HL-60 (cell line): Measurements from ENCODE around the gene ATP13A3.

ENCODE experiments used
- DNase-seq, 2 experiments: peaks; one replicate each; pipeline ENCODE4 v3.0.0-alpha.2; 2010 to 2020; ENCODE audit warnings: low read depth in 1 of 2, low spot score in 1 of 2
- H3K27ac ChIP-seq: fragments of 250-450 bp; sonication (Bioruptor Pico); replicated peaks from 2 replicates; pipeline ENCODE4 v1.5.1; 2020; ENCODE audit warnings: mild to moderate bottlenecking, moderate library complexity
- H3K27me3 ChIP-seq: fragments of 250-450 bp; sonication (Bioruptor Pico); 2 replicates; pipeline ENCODE4 v1.5.1; 2021; ENCODE audit warnings: mild to moderate bottlenecking, moderate library complexity; ENCODE audit not compliant: insufficient read depth, poor library complexity, severe bottlenecking
- H3K4me3 ChIP-seq: replicated peaks from 2 replicates; pipeline ENCODE4 v1.5.1; 2011; ENCODE audit warnings: mild to moderate bottlenecking, control low read depth, low read length; ENCODE audit not compliant: insufficient read depth
- GABPA ChIP-seq: IDR thresholded peaks from 2 replicates; pipeline ENCODE4 v1.6.1; 2012; ENCODE audit warnings: low read depth
- POLR2AphosphoS5 ChIP-seq: IDR thresholded peaks from 2 replicates; pipeline ENCODE4 v1.6.1; 2012; ENCODE audit warnings: low read depth
- SPI1 ChIP-seq: IDR thresholded peaks from 2 replicates; pipeline ENCODE4 v1.6.1; 2012; ENCODE audit warnings: low read depth, mild to moderate bottlenecking, borderline replicate concordance
- TF ChIP-seq, protein P1 (sequence below): IDR thresholded peaks from 2 replicates; pipeline ENCODE4 v1.6.1; 2012; ENCODE audit warnings: low read depth; ENCODE audit not compliant: insufficient replicate concordance
- TF ChIP-seq, protein P2 (sequence below): IDR thresholded peaks from one replicate; pipeline ENCODE4 v1.5.1; 2011; ENCODE audit warnings: low read length, control low read depth, inconsistent platforms; ENCODE audit not compliant: insufficient read depth

ATP13A3 gene

DNA sequence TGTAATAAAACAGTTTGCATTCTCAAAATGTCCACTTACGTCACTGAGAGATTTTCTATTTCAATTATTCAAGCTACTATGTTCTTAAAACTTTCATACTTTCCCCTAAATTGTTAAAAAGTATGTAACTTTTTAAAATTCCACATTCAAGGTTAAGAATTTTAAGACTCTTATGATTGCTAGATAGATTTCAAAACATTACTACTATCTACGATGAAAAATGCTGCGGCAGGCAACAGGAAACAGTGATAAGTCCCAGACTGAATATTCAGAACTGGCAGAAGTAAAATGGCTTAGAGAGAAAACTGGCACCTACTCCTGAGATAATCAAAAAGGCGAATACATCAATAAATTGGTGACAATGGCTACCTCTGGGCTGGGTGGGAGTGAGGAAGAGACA, 16.2 kb downstream of the ATP13A3 start:
- Histone ChIP-seq H3K4me3 (no peak overlapping the region), H3K27ac (no peak overlapping the region), H3K27me3 (no peaks in the 10 kb centered on the region)
- no peak for DNase-seq
- TF ChIP-seq, protein P1, sequence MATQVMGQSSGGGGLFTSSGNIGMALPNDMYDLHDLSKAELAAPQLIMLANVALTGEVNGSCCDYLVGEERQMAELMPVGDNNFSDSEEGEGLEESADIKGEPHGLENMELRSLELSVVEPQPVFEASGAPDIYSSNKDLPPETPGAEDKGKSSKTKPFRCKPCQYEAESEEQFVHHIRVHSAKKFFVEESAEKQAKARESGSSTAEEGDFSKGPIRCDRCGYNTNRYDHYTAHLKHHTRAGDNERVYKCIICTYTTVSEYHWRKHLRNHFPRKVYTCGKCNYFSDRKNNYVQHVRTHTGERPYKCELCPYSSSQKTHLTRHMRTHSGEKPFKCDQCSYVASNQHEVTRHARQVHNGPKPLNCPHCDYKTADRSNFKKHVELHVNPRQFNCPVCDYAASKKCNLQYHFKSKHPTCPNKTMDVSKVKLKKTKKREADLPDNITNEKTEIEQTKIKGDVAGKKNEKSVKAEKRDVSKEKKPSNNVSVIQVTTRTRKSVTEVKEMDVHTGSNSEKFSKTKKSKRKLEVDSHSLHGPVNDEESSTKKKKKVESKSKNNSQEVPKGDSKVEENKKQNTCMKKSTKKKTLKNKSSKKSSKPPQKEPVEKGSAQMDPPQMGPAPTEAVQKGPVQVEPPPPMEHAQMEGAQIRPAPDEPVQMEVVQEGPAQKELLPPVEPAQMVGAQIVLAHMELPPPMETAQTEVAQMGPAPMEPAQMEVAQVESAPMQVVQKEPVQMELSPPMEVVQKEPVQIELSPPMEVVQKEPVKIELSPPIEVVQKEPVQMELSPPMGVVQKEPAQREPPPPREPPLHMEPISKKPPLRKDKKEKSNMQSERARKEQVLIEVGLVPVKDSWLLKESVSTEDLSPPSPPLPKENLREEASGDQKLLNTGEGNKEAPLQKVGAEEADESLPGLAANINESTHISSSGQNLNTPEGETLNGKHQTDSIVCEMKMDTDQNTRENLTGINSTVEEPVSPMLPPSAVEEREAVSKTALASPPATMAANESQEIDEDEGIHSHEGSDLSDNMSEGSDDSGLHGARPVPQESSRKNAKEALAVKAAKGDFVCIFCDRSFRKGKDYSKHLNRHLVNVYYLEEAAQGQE = no peak
- TF ChIP-seq GABPA (no peak), SPI1 (no peak), POLR2AphosphoS5 (no peak)
- TF ChIP-seq, protein P2, sequence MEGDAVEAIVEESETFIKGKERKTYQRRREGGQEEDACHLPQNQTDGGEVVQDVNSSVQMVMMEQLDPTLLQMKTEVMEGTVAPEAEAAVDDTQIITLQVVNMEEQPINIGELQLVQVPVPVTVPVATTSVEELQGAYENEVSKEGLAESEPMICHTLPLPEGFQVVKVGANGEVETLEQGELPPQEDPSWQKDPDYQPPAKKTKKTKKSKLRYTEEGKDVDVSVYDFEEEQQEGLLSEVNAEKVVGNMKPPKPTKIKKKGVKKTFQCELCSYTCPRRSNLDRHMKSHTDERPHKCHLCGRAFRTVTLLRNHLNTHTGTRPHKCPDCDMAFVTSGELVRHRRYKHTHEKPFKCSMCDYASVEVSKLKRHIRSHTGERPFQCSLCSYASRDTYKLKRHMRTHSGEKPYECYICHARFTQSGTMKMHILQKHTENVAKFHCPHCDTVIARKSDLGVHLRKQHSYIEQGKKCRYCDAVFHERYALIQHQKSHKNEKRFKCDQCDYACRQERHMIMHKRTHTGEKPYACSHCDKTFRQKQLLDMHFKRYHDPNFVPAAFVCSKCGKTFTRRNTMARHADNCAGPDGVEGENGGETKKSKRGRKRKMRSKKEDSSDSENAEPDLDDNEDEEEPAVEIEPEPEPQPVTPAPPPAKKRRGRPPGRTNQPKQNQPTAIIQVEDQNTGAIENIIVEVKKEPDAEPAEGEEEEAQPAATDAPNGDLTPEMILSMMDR = no peak

DNA sequence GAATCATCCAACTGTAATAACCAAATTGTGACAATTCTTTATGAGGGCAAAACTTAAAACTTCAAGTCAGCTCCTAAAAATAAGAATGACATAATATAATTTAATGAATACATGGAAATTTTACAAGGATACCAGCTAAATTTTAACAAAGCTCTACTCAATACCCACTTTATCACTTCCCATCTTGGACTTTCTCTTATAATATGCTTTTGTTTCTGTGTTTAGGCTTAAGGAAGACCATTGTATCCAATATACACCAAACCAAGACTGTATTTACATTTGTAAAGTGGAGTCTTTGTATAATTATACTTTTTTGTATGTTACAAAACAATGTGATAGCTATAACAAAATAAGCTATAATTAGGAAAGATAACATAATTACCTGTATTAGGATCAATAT, 16.8 kb downstream of the ATP13A3 start:
- Histone ChIP-seq H3K27ac (no peak overlapping the region), H3K4me3 (no peak overlapping the region), H3K27me3 (no peaks in the 10 kb centered on the region)
- TF ChIP-seq, protein P1 = no peak
- TF ChIP-seq, protein P2 = no peak
- TF ChIP-seq POLR2AphosphoS5 (no peak), GABPA (no peak), SPI1 (no peak)
- no peak for DNase-seq

DNA sequence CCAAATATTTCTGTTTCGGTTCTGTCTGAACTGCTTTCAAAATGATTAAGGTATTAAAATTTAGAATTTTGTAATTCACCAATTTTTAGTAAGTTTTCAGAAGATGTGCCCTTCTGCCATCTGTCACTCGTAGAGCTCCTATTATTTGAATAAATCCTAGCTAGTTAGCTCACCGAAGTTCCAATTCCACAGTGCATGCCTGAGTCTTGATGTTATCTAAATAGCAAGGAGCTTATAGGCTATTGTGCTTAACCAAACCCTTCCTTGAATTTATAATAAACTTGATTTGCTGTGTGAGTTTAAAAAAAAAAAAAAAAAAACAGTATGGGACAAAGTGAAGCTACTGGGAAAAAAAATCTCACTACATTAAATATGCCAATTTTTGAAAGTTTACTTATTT, 18.7 kb downstream of the ATP13A3 start:
- H3K27me3 ChIP-seq = no peaks in the 10 kb centered on the region
- no peak overlapping the region for H3K4me3 ChIP-seq
- DNase-seq = no peak
- H3K27ac ChIP-seq = no peak overlapping the region
- TF ChIP-seq, protein P2 = no peak
- TF ChIP-seq POLR2AphosphoS5 (no peak), SPI1 (no peak), GABPA (no peak)
- TF ChIP-seq, protein P1 = no peak
